Coronary artery (tissue), 2 donors: Measurements from ENCODE around the gene FARP2.

Experiments used
- DNase-seq: peaks from one replicate; pipeline ENCODE4 v3.0.0-alpha.2; 2017; ENCODE audit warnings: low spot score
- H3K27ac ChIP-seq, 2 donors: fragments of 200-600 bp; sonication (generic); one replicate each; pipeline ENCODE4 v1.5.1; 2016 to 2019
- H3K4me3 ChIP-seq: fragments of 200-600 bp; sonication (generic); 2 replicates; pipeline ENCODE4 v1.5.1; 2016; ENCODE audit warnings: mild to moderate bottlenecking, moderate library complexity
- CTCF ChIP-seq: fragments of 200-600 bp; sonication (generic); IDR thresholded peaks from one replicate; pipeline ENCODE4 v1.5.1; 2019; ENCODE audit warnings: antibody characterized with exemption

FARP2 gene

DNA sequence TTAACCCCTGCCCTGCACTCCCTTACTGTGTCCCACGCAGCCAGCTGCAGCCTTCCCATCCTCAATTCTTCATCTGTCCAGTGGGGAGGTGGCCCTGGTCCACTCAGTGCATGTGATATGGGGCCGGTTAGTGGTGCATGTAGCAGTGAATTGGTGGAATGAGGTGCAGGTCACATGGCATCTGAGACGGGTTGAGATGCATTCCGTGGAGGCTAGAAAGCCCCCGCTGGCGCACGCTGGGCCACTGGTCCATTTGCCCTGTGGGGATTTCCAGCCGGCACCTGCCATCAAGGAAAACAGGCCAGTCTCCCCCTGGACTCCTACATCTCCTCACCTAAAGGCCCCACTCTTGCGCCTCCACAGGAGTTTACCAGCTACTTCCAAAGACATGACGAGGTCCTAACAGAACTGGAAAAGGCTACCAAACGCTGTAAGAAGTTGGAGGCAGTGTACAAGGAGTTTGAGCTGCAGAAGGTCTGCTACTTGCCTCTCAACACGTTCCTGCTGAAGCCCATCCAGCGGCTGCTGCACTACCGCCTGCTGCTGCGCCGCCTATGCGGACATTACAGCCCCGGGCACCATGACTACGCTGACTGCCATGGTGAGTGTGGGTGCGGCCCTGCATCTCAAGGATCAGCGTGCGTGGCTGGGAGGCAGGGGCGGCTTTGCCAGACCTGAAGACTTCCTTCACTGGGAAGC lies 111.8 kb downstream of the FARP2 start:
- no peak overlapping the region for H3K27ac ChIP-seq
- no peak for DNase-seq
- no peak for TF ChIP-seq CTCF
- H3K4me3 ChIP-seq = no peak overlapping the region

DNA sequence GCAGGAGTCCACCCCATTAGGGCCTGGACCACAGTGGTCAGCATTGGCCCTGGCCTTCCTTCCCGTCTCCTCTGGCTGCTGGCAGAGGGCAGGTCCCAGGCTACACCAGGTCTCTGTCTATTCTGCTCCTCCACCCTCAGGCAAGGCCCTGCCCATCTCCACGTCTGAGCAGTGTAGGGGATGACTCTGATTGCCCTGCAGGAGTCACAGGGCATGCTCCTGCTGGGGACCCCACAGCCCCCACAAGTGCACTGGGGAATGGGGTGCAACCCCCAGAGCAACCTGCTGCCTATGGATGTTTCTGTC lies 112.3 kb downstream of the FARP2 start:
- Histone ChIP-seq H3K27ac (no peak overlapping the region), H3K4me3 (no peak overlapping the region)
- no peak for TF ChIP-seq CTCF
- DNase-seq = no peak

DNA sequence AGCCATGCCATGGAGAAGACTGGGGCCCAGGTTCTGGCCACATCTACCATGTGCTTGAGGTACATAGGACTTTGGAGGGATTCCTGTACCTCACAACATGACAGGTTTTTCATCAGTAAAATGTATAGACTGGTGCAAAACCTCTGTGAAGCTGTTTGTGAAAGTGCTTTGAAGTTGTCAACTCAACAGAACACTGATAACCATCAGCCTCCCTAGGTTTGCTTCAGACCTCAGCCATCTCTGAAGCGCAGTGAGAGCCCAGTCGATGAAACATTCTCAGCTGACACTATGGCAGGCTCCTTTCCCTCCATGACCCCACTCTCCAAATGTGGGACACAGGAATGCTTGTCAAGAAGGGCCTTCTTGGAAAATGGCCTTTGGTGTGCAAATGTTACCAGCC lies 113.7 kb downstream of the FARP2 start:
- no peak for DNase-seq
- no peak overlapping the region for H3K4me3 ChIP-seq
- H3K27ac ChIP-seq = no peak overlapping the region
- no peak for TF ChIP-seq CTCF

DNA sequence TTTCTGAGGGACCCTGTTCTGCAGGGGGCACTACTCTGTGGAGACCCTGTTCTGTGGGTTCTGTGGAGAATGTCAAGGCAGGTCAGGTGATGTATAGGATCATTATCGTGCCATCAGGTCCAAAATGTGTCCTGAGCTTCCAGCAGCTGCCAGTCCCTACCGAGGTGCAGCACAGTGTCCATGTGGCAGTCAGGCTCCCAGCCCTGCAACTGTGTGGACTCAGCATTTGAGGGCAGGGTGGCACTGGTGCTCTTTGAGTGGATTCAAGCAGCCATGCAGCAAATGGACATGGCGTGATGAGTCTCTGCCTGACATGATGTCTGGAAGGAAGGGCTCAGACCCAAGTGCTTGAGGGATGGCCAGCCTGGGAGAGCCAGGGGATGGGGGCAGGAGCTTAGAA lies 117.3 kb downstream of the FARP2 start:
- no peak for TF ChIP-seq CTCF
- DNase-seq = no peak
- H3K4me3 ChIP-seq = no peak overlapping the region
- no peak overlapping the region for H3K27ac ChIP-seq

- no peak for TF ChIP-seq CTCF
- DNase-seq = no peak
- H3K27ac ChIP-seq = no peak overlapping the region
- no peak overlapping the region for H3K4me3 ChIP-seq
Measured at GRCh38 chr2:241475267-241475666, 119.2 kb downstream of the FARP2 start.

DNA sequence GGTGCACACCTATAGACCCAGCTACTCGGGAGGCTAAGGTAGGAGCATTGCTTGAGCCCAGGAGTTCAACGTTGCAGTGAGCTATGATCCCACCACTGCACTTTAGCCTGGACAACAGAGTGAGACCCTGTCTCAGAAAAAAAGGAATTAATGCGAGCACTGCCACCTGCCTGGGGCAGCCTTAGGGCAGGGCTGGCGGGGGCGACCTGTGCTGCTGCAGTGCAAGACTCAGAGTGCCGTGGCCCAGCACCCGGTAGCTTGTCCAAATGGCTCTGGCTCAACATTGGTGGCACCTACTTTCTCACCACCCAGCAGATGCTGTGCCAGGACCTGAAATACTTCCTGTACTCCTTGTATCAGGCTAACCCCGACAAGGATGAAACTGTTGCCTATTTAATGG lies 122.1 kb downstream of the FARP2 start:
- H3K4me3 ChIP-seq = no peak overlapping the region

More for the DNA sequence above, 122.1 kb downstream of the FARP2 start:
- TF ChIP-seq CTCF = no peak
- H3K27ac ChIP-seq = no peak overlapping the region
- DNase-seq = no peak
